Keratinocyte (primary cell): Measurements from ENCODE around the gene GTF2I. TPM values are rescaled to one million over a fixed set of nuclear protein-coding genes. Genes with fewer than 3 reads are reported as not detected.

Experiments
- DNase-seq: peaks from one replicate; pipeline ENCODE4 v3.0.0-alpha.2; 2011; ENCODE audit warnings: low read depth, missing footprints, low spot score
- FAIRE-seq: peaks from 2 replicates; lab custom pipeline; 2011; peaks lifted over from hg19 to GRCh38; lab: Jason Lieb, UNC
- H2AFZ ChIP-seq: 2 replicates; pipeline ENCODE4 v1.6.0; 2012; ENCODE audit warnings: low read length, control low read depth, inconsistent platforms; ENCODE audit not compliant: control insufficient read depth
- H3K27ac ChIP-seq: 2 replicates; pipeline ENCODE4 v1.5.1; 2011; ENCODE audit warnings: low read length; ENCODE audit not compliant: control insufficient read depth, insufficient read depth
- H3K27me3 ChIP-seq: 3 replicates; pipeline ENCODE4 v1.6.0; 2011; ENCODE audit warnings: low read length; ENCODE audit not compliant: control insufficient read depth, insufficient read depth; ENCODE audit errors: extremely low read depth
- H3K36me3 ChIP-seq, 2 experiments: 2 replicates in 1 of 2; 3 replicates in 1 of 2; pipeline ENCODE4 v1.5.1; 2011; ENCODE audit warnings: low read length in 2 of 2, mild to moderate bottlenecking in 1 of 2; ENCODE audit not compliant: control insufficient read depth in 2 of 2, insufficient read depth in 2 of 2; ENCODE audit errors: extremely low read depth in 1 of 2
- H3K4me1 ChIP-seq: 3 replicates; pipeline ENCODE4 v1.5.1; 2011; ENCODE audit warnings: low read length; ENCODE audit not compliant: control insufficient read depth, insufficient read depth; ENCODE audit errors: extremely low read depth
- H3K4me2 ChIP-seq: 3 replicates; pipeline ENCODE4 v1.6.0; 2011; ENCODE audit warnings: low read depth, low read length; ENCODE audit not compliant: control insufficient read depth, insufficient read depth; ENCODE audit errors: extremely low read depth
- H3K4me3 ChIP-seq, 3 experiments: fragments of 200-600 bp in 1 of 3; sonication (generic) in 1 of 3; 2 replicates in 2 of 3; 3 replicates in 1 of 3; pipeline ENCODE4 v1.5.1; 2011 to 2016; ENCODE audit warnings: low read length in 3 of 3, mild to moderate bottlenecking in 3 of 3, control low read depth in 2 of 3, inconsistent platforms in 1 of 3, low read depth in 1 of 3, mixed read lengths in 1 of 3, mixed run types in 1 of 3, moderate library complexity in 1 of 3; ENCODE audit not compliant: control insufficient read depth in 2 of 3, insufficient read depth in 2 of 3; ENCODE audit errors: extremely low read depth in 1 of 3
- H3K79me2 ChIP-seq: 2 replicates; pipeline ENCODE4 v1.6.0; 2012; ENCODE audit warnings: low read length; ENCODE audit not compliant: control insufficient read depth, insufficient read depth
- H3K9ac ChIP-seq: 3 replicates; pipeline ENCODE4 v1.6.0; 2011; ENCODE audit warnings: low read length; ENCODE audit not compliant: control insufficient read depth, insufficient read depth; ENCODE audit errors: extremely low read depth
- H3K9me1 ChIP-seq: 3 replicates; pipeline ENCODE4 v1.6.0; 2011; ENCODE audit warnings: low read length; ENCODE audit not compliant: control insufficient read depth, insufficient read depth; ENCODE audit errors: extremely low read depth
- H3K9me3 ChIP-seq: 2 replicates; pipeline ENCODE4 v1.5.1; 2012; ENCODE audit warnings: low read depth, low read length; ENCODE audit not compliant: control insufficient read depth
- H4K20me1 ChIP-seq: 3 replicates; pipeline ENCODE4 v1.6.0; 2011; ENCODE audit warnings: low read length; ENCODE audit not compliant: control insufficient read depth, insufficient read depth; ENCODE audit errors: extremely low read depth
- CTCF ChIP-seq, 3 experiments: IDR thresholded peaks in 1 of 3; conservative IDR thresholded peaks in 1 of 3; optimal IDR thresholded peaks in 1 of 3; 2 replicates in 2 of 3; 3 replicates in 1 of 3; pipeline versions ENCODE3 to v1.5.1; 2011; ENCODE audit warnings: low read length in 3 of 3, mild to moderate bottlenecking in 3 of 3, moderate library complexity in 2 of 3, control low read depth in 1 of 3, inconsistent platforms in 1 of 3; ENCODE audit not compliant: insufficient read depth in 2 of 3; ENCODE audit errors: extremely low read depth in 1 of 3
- EZH2 ChIP-seq: IDR thresholded peaks from one replicate; pipeline ENCODE4 v1.6.1; 2012; ENCODE audit warnings: inconsistent platforms, mild to moderate bottlenecking, low read length, moderate library complexity
- dilution Hi-C: fragments of 300-500 bp; cut with MboI; formaldehyde crosslinking; loops from one replicate; pipeline ENCODE4 v1.7.0; 2020; ENCODE audit warnings: low sequenced_read_pairs; ENCODE audit not compliant: extremely low pct_ligation_motif_present
- polyA plus RNA-seq, 5 experiments: library from polyadenylated mRNA; depleted of rRNA in 3 of 5; stranded (reverse) in 3 of 5; stranded (forward) in 1 of 5; unstranded in 1 of 5; fragments of >200 nt; gene quantifications; 1 replicate in 1 of 5; 2 replicates in 3 of 5; 3 replicates in 1 of 5; pipeline versions ENCODE4 v1.2.1 to v1.2.3, GENCODE V29; 2011 to 2012; ENCODE audit warnings: missing spikeins in 2 of 5, low read depth in 1 of 5, low replicate concordance in 1 of 5

GTF2I gene
- polyA plus RNA-seq, 1 donor (not counting 4 experiments of a cell fraction or from before 2014, with no cell fraction given): 56.1 TPM

GRCh38 chr7:74619235-74619860 is 38.2 kb upstream of the GTF2I start:
- Histone ChIP-seq H3K9me3 (no peaks in the 10 kb centered on the region), H3K4me1 (no peaks in the 10 kb centered on the region), H3K9me1 (no peaks in the 10 kb centered on the region), H2AFZ (no peak overlapping the region), H3K4me3 (no peak overlapping the region), H3K79me2 (no peaks in the 10 kb centered on the region), H3K36me3 (no peaks in the 10 kb centered on the region), H3K9ac (no peak overlapping the region), H3K27me3 (no peaks in the 10 kb centered on the region), H4K20me1 (no peaks in the 10 kb centered on the region), H3K27ac (no peak overlapping the region), H3K4me2 (no peak overlapping the region)
- DNase-seq (no peak), FAIRE-seq (no peak)
- TF ChIP-seq CTCF (optimal IDR thresholded peaks at IDR 0.05 in 1 of 3, IDR thresholded peaks at IDR 0.05 in 1 of 3, conservative IDR thresholded peaks at IDR 0.05 in 1 of 3; ENCODE audit: extremely low read depth in 1 of 3, insufficient read depth in 2 of 3, low read length in 3 of 3): no peak
- TF ChIP-seq EZH2: no peak
- dilution Hi-C loops: no loop called here

GRCh38 chr7:74622228-74622749 is 35.2 kb upstream of the GTF2I start:
- H3K27ac ChIP-seq: no peak overlapping the region
- no peak for FAIRE-seq
- dilution Hi-C loops: no loop called here

More at GRCh38 chr7:74622228-74622749, 35.2 kb upstream of the GTF2I start:
- Histone ChIP-seq H3K9me3 (no peaks in the 10 kb centered on the region), H3K4me2 (no peak overlapping the region), H3K36me3 (no peaks in the 10 kb centered on the region), H3K4me3 (no peak overlapping the region), H3K27me3 (no peaks in the 10 kb centered on the region), H2AFZ (no peak overlapping the region), H3K4me1 (no peaks in the 10 kb centered on the region), H4K20me1 (no peaks in the 10 kb centered on the region), H3K9ac (no peak overlapping the region), H3K79me2 (no peaks in the 10 kb centered on the region), H3K9me1 (no peaks in the 10 kb centered on the region)
- DNase-seq: no peak
- no peak for TF ChIP-seq CTCF (optimal IDR thresholded peaks at IDR 0.05 in 1 of 3, IDR thresholded peaks at IDR 0.05 in 1 of 3, conservative IDR thresholded peaks at IDR 0.05 in 1 of 3; ENCODE audit: extremely low read depth in 1 of 3, insufficient read depth in 2 of 3, low read length in 3 of 3)
- TF ChIP-seq EZH2: no peak
